Endothelial cell of umbilical vein (primary cell): ENCODE measurements around the gene PYGB. TPM values are rescaled to one million over a fixed set of nuclear protein-coding genes. Genes with fewer than 3 reads are reported as not detected.
"Not testable (repeated sequence)": the region's sequence is repeated elsewhere in the genome, so short reads cannot be mapped to it uniquely, and the experiment has no call there.

Experiments used
- BruUV-seq: library from RNA; stranded (reverse); fragments of 400-500 nt; replicated peaks from 2 replicates; lab custom pipeline; 2021; lab: Mats Ljungman, UMichigan
- CTCF ChIA-PET: fragments of 300-600, 350-600 bp; sonication (Branson Sonifier 250); formaldehyde crosslinking; loops from one replicate; lab custom pipeline; 2021; ENCODE audit warnings: antibody characterized with exemption, inconsistent platforms; lab: Charles Lee
- POLR2A ChIA-PET: fragments of 300-600, 350-600 bp; sonication (Branson Sonifier 250); formaldehyde crosslinking; loops from one replicate; lab custom pipeline; 2021; ENCODE audit warnings: antibody characterized with exemption, inconsistent platforms; lab: Charles Lee
- DNase-seq: peaks from one replicate; pipeline ENCODE4 v3.0.0-alpha.2; 2011; ENCODE audit warnings: low read depth, low spot score
- FAIRE-seq: peaks from 2 replicates; lab custom pipeline; 2011; peaks lifted over from hg19 to GRCh38; lab: Jason Lieb, UNC
- H2AFZ ChIP-seq: 2 replicates; pipeline ENCODE4 v1.6.0; 2012; ENCODE audit warnings: low read depth, low read length, control low read depth, inconsistent platforms
- H3K27ac ChIP-seq: 2 replicates; pipeline ENCODE4 v1.5.1; 2011; ENCODE audit warnings: low read depth, mild to moderate bottlenecking, control low read depth, low read length, moderate library complexity; ENCODE audit not compliant: insufficient read depth
- H3K27me3 ChIP-seq, 2 experiments: 2 replicates each; pipeline versions ENCODE4 v1.6.0 to v1.6.1; 2011; ENCODE audit warnings: low read length in 2 of 2, mixed read lengths in 1 of 2; ENCODE audit not compliant: control insufficient read depth in 2 of 2, insufficient read depth in 2 of 2
- H3K36me3 ChIP-seq, 2 experiments: 2 replicates in 1 of 2; 3 replicates in 1 of 2; pipeline ENCODE4 v1.5.1; 2011; ENCODE audit warnings: low read length in 2 of 2, mild to moderate bottlenecking in 1 of 2, moderate library complexity in 1 of 2; ENCODE audit not compliant: control insufficient read depth in 2 of 2, insufficient read depth in 2 of 2; ENCODE audit errors: extremely low read depth in 1 of 2
- H3K4me1 ChIP-seq: 3 replicates; pipeline ENCODE4 v1.5.1; 2011; ENCODE audit warnings: mild to moderate bottlenecking, low read length; ENCODE audit not compliant: control insufficient read depth, insufficient read depth; ENCODE audit errors: extremely low read depth
- H3K4me2 ChIP-seq: 2 replicates; pipeline ENCODE4 v1.6.1; 2011; ENCODE audit warnings: low read length, control low read depth, mixed read lengths; ENCODE audit not compliant: insufficient read depth
- H3K4me3 ChIP-seq, 3 experiments: fragments of 200-600 bp in 1 of 3; sonication (generic), shearing (Covaris generic) in 1 of 3; replicated peaks in 1 of 3; 2 replicates each; pipeline ENCODE4 v1.5.1; 2011 to 2016; ENCODE audit warnings: control low read depth in 3 of 3, low read length in 3 of 3, mild to moderate bottlenecking in 2 of 3, inconsistent platforms in 1 of 3, low read depth in 1 of 3, moderate library complexity in 1 of 3; ENCODE audit not compliant: insufficient read depth in 1 of 3
- H3K79me2 ChIP-seq: 2 replicates; pipeline ENCODE4 v1.6.0; 2012; ENCODE audit warnings: low read length, inconsistent platforms; ENCODE audit not compliant: control insufficient read depth, insufficient read depth
- H3K9ac ChIP-seq: replicated peaks from 2 replicates; pipeline ENCODE3; 2011; ENCODE audit warnings: low read length, control low read depth; ENCODE audit not compliant: insufficient read depth; ENCODE audit errors: extremely low read depth
- H3K9me1 ChIP-seq: replicated peaks from 3 replicates; pipeline ENCODE4 v1.6.0; 2011; ENCODE audit warnings: mild to moderate bottlenecking, low read length; ENCODE audit not compliant: control insufficient read depth, insufficient read depth; ENCODE audit errors: extremely low read depth
- H3K9me3 ChIP-seq: replicated peaks from 2 replicates; pipeline ENCODE4 v1.5.1; 2012; ENCODE audit warnings: low read length, inconsistent platforms; ENCODE audit not compliant: control insufficient read depth, insufficient read depth
- H4K20me1 ChIP-seq: replicated peaks from 2 replicates; pipeline ENCODE3; 2011; ENCODE audit warnings: mild to moderate bottlenecking, low read length; ENCODE audit not compliant: control insufficient read depth, insufficient read depth; ENCODE audit errors: extremely low read depth
- MAX ChIP-seq: IDR thresholded peaks from 2 replicates; pipeline ENCODE4 v1.6.1; 2011; ENCODE audit not compliant: insufficient read depth, insufficient read length
- POLR2AphosphoS5 ChIP-seq: IDR thresholded peaks from 2 replicates; pipeline ENCODE4 v1.6.1; 2012; ENCODE audit warnings: low read depth, mild to moderate bottlenecking, control low read depth, low read length, moderate library complexity; ENCODE audit not compliant: insufficient read depth
- dilution Hi-C: fragments of 300-500 bp; cut with MboI; formaldehyde crosslinking; loops from one replicate; pipeline ENCODE4 v1.15.0; 2019; ENCODE audit warnings: low sequenced_read_pairs; ENCODE audit not compliant: extremely low pct_ligation_motif_present
- intact Hi-C: fragments of 100-400 bp; cut with micrococcal nuclease; formaldehyde crosslinking; loops from one replicate; pipeline ENCODE4 v1.10.0; 2022
- polyA plus RNA-seq, 4 experiments: library from polyadenylated mRNA; depleted of rRNA in 3 of 4; stranded (reverse) in 3 of 4; unstranded in 1 of 4; fragments of >200 nt; gene quantifications; 2 replicates each; pipeline versions ENCODE4 v1.2.1 to v1.2.3, GENCODE V29; 2011 to 2012; ENCODE audit warnings: missing spikeins in 1 of 4
- total RNA-seq: library from RNA; stranded (reverse); gene quantifications from 2 replicates; pipeline ENCODE4 v1.2.3, GENCODE V29; 2021

The PYGB gene
- total and polyA plus RNA-seq, 2 donors (not counting 3 experiments of a cell fraction or from before 2014, with no cell fraction given), result 36.1 to 60.2 TPM

DNA sequence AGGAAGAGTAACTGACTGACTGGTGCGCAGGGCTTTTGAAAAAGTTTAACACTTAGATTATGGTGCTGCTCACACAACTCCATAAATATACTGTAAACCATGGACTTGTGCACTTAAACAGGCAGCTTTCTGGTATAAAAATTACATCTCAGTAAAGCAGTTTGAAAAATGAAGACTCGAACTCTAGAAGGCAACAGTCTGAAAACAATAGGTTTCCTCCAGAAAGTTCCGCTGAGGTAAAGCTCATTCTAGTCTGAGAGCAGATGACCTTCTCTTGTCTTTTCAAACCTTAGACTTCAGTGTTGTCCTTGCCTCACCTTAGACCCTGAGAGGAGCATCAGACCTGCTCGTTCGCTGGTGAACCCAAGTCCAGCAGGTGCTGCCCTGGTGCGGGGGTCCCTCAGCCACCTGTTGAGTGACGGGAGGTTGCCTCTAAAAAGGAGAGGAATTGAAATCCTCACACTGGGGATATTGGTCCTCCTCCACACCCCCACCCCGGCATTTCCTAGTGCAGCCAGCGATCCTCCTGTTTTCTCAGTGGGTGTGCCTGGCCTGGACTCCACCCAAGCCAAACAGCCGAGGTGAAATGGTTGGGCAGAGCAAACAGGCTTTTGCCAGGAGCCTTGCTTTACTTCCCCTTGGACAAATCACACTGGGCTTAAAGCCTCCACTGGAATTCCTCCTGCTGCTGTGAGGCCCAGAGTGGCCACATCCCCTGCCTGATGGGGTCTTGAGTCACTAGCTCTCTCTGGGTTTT is 14.7 kb upstream of the PYGB start:
- no peak overlapping the region for H3K27ac ChIP-seq
- intact Hi-C loops, result loop anchor here (1.0 kb wide), 1 partner anchor 300 kb away; no protein-coding TSS in a partner anchor
- ChIA-PET POLR2A (no interaction called here), CTCF (interaction anchor here (1.5 to 3.7 kb wide), 3 partner anchors 9 to 166 kb away, joined by 3 to 21 read pairs (median 13); partner anchors contain the start of gene PYGB)
- H3K36me3 ChIP-seq, result no peaks in the 10 kb centered on the region
- H4K20me1 ChIP-seq, result no peaks in the 10 kb centered on the region
- TF ChIP-seq MAX, result no peak
- peak; percentile 26 for TF ChIP-seq POLR2AphosphoS5
- FAIRE-seq (peak; percentile 88), DNase-seq (peak; percentile 48)
- H3K4me3 ChIP-seq, result no peak overlapping the region
- H3K4me2 ChIP-seq, result peak overlapping the region; percentile 9
- H3K9me3 ChIP-seq, result no peaks in the 10 kb centered on the region
- H3K9ac ChIP-seq, result no peak overlapping the region
- H2AFZ ChIP-seq, result peak overlapping the region; percentile 2
- no peaks in the 10 kb centered on the region for H3K79me2 ChIP-seq
- dilution Hi-C loops, result no loop called here
- no peaks in the 10 kb centered on the region for H3K9me1 ChIP-seq
- H3K27me3 ChIP-seq, result no peaks in the 10 kb centered on the region
- H3K4me1 ChIP-seq, result peaks cover 13% of the 10 kb centered on the region
- BruUV-seq, result no TSS peak

DNA sequence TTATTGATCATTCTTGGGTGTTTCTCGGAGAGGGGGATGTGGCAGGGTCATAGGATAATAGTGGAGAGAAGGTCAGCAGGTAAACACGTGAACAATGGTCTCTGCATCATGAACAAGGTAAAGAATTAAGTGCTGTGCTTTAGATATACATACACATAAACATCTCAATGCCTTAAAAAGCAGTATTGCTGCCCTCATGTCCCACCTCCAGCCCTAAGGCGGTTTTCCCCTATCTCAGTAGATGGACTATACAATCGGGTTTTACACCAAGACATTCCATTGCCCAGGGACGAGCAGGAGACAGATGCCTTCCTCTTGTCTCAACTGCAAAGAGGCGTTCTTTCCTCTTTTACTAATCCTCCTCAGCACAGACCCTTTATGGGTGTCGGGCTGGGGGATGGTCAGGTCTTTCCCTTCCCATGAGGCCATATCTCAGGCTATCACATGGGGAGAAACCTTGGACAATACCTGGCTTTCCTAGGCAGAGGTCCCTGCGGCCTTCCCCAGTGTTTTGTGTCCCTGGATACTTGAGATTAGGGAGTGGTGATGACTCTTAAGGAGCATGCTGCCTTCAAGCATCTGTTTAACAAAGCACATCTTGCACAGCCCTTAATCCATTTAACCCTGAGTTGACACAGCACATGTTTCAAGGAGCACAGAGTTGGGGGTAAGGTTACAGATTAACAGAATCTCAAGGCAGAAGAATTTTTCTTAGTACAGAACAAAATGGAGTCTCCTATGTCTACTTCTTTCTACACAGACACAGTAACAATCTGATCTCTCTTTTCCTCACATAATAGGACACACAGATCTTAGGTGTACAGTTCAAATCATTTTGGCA is 13.7 kb upstream of the PYGB start:
- intact Hi-C loops, H3K27me3 ChIP-seq, H3K4me2 ChIP-seq, FAIRE-seq, H4K20me1 ChIP-seq, H3K27ac ChIP-seq, DNase-seq, H3K9me1 ChIP-seq, H3K4me3 ChIP-seq, H2AFZ ChIP-seq, H3K36me3 ChIP-seq, H3K79me2 ChIP-seq, H3K9ac ChIP-seq, dilution Hi-C loops, BruUV-seq, CTCF ChIA-PET, POLR2A ChIA-PET, H3K9me3 ChIP-seq: not testable (repeated sequence)
- H3K4me1 ChIP-seq, result peaks cover 19% of the 10 kb centered on the region
